Stimulated activated CD4-positive, alpha-beta T cell treated with anti-CD3 and anti-CD28 coated beads, Interleukin-4, amount 100 ng/mL, for 24 hours (primary cell): ENCODE data around the gene TUBA3D.
"Not testable (repeated sequence)": the region's sequence is repeated elsewhere in the genome, so short reads cannot be mapped to it uniquely, and the experiment has no call there.

Source experiments
- DNase-seq: peaks from one replicate; pipeline ENCODE4 v3.0.0-alpha.2; 2020

Gene TUBA3D

GRCh38 chr2:131475831-131476230 lies at the start of gene TUBA3D:
Gene TUBA3D (plus strand): TSS chr2:131476119. CDS start chr2:131476200, 81 bp downstream.
- DNase-seq: no peak

GRCh38 chr2:131426727-131427126 lies 49.2 kb upstream of the TUBA3D start:
- no peak for DNase-seq

- no peak for DNase-seq
These were observed 44.6 kb upstream of the TUBA3D start for GRCh38 chr2:131431336-131431735.

- peak; percentile 14 for DNase-seq
These were observed 35.0 kb upstream of the TUBA3D start for GRCh38 chr2:131440742-131441468.

GRCh38 chr2:131444736-131445514 lies 31.0 kb upstream of the TUBA3D start:
- not testable (repeated sequence) for DNase-seq

- not testable (repeated sequence) for DNase-seq
These were observed 30.5 kb upstream of the TUBA3D start for GRCh38 chr2:131445515-131445797.

GRCh38 chr2:131445896-131446295 lies 30.0 kb upstream of the TUBA3D start:
- DNase-seq: no peak

GRCh38 chr2:131447981-131448380 lies 27.9 kb upstream of the TUBA3D start:
- not testable (repeated sequence) for DNase-seq

GRCh38 chr2:131451265-131451949 lies 24.5 kb upstream of the TUBA3D start:
- DNase-seq: not testable (repeated sequence)

- not testable (repeated sequence) for DNase-seq
These were observed 21.0 kb upstream of the TUBA3D start for GRCh38 chr2:131454914-131455313.

- not testable (repeated sequence) for DNase-seq
These were observed 8.2 kb upstream of the TUBA3D start for GRCh38 chr2:131467722-131468121.

- DNase-seq: not testable (repeated sequence)
These were observed 5.0 kb upstream of the TUBA3D start for GRCh38 chr2:131470944-131471343.

- not testable (repeated sequence) for DNase-seq
These were observed 4.3 kb upstream of the TUBA3D start for GRCh38 chr2:131471624-131472023.

GRCh38 chr2:131473266-131473665 lies 2.7 kb upstream of the TUBA3D start:
- DNase-seq: not testable (repeated sequence)

- DNase-seq: not testable (repeated sequence)
These were observed 444 bp downstream of the TUBA3D start for GRCh38 chr2:131476363-131476762.

- not testable (repeated sequence) for DNase-seq
These were observed 1.3 kb downstream of the TUBA3D start for GRCh38 chr2:131477227-131477626.

- DNase-seq: not testable (repeated sequence)
These were observed 2.3 kb downstream of the TUBA3D start for GRCh38 chr2:131478074-131478849.

- DNase-seq: not testable (repeated sequence)
These were observed 3.0 kb downstream of the TUBA3D start for GRCh38 chr2:131478850-131479461.

- not testable (repeated sequence) for DNase-seq
These were observed 4.4 kb downstream of the TUBA3D start for GRCh38 chr2:131480351-131480750.

- DNase-seq: not testable (repeated sequence)
These were observed 6.7 kb downstream of the TUBA3D start for GRCh38 chr2:131482506-131483155.

- DNase-seq: not testable (repeated sequence)
These were observed 8.3 kb downstream of the TUBA3D start for GRCh38 chr2:131483981-131484820.
